HepG2 (cell line): ENCODE data around the gene EFCAB8. TPM values are rescaled to one million over a fixed set of nuclear protein-coding genes. Genes with fewer than 3 reads are reported as not detected.
A peak's percentile ranks its signal among the peaks of the same experiment; 100 is the strongest.

ENCODE experiments used
- ATAC-seq: fragments of 200-7000 bp; cut with Tn5 transposase; 3 replicates; pipeline ENCODE4 v1.9.1; 2020; ENCODE audit warnings: mild to moderate bottlenecking, moderate library complexity
- BruUV-seq: library from RNA; stranded (reverse); fragments of 400-500 nt; replicated peaks from 2 replicates; lab custom pipeline; 2021; lab: Mats Ljungman, UMichigan
- CTCF ChIA-PET: fragments of 300-600 bp; formaldehyde crosslinking; extraction: SDS; loops from one replicate; lab custom pipeline; 2021; ENCODE audit warnings: low total read pairs, inconsistent platforms, low intra/inter-chr PET ratio; lab: Yijun Ruan, JAX
- POLR2A ChIA-PET: fragments of 350-600 bp; sonication (Branson Sonifier 250); formaldehyde crosslinking; loops from one replicate; lab custom pipeline; 2020; ENCODE audit warnings: antibody characterized with exemption, inconsistent platforms; lab: Yijun Ruan, JAX
- DNase-seq: peaks from one replicate; pipeline ENCODE4 v3.0.0-alpha.2; 2015; ENCODE audit warnings: low spot score
- FAIRE-seq: peaks from 3 replicates; lab custom pipeline; 2011; peaks lifted over from hg19 to GRCh38; lab: Jason Lieb, UNC
- H2AFZ ChIP-seq: one replicate; pipeline ENCODE4 v1.6.1; 2011; ENCODE audit warnings: low read length, inconsistent platforms
- H3K27ac ChIP-seq: fragments of 300-600 bp; 3 replicates; pipeline ENCODE4 v1.8.0; 2011; ENCODE audit warnings: mixed run types, mild to moderate bottlenecking, mixed read lengths, low read length, inconsistent platforms; ENCODE audit not compliant: insufficient read depth; ENCODE audit errors: extremely low read length
- H3K27me3 ChIP-seq, 2 experiments: fragments of 200-600 bp in 1 of 2; 2 replicates in 1 of 2; 3 replicates in 1 of 2; pipeline versions ENCODE4 v1.6.0 to v1.8.0; 2011; ENCODE audit warnings: low read length in 2 of 2, mild to moderate bottlenecking in 2 of 2, moderate library complexity in 2 of 2, inconsistent platforms in 1 of 2; ENCODE audit not compliant: insufficient read depth in 2 of 2, control insufficient read depth in 1 of 2
- H3K36me3 ChIP-seq, 2 experiments: fragments of 200-600 bp in 1 of 2; replicated peaks in 1 of 2; 2 replicates in 1 of 2; 3 replicates in 1 of 2; pipeline versions ENCODE4 v1.5.1 to v1.8.0; 2011; ENCODE audit warnings: low read length in 2 of 2, inconsistent platforms in 1 of 2; ENCODE audit not compliant: insufficient read depth in 2 of 2, control insufficient read depth in 1 of 2
- H3K4me1 ChIP-seq: 2 replicates; pipeline ENCODE4 v1.5.1; 2012; ENCODE audit warnings: low read length, inconsistent platforms; ENCODE audit not compliant: insufficient read depth
- H3K4me2 ChIP-seq: 2 replicates; pipeline ENCODE4 v1.6.0; 2011; ENCODE audit warnings: low read depth, low read length, inconsistent platforms
- H3K4me3 ChIP-seq, 3 experiments: fragments of 200-600 bp in 1 of 3; sonication (generic), shearing (Covaris generic) in 1 of 3; replicated peaks in 1 of 3; 2 replicates each; pipeline ENCODE4 v1.5.1; 2011 to 2016; ENCODE audit warnings: low read length in 3 of 3, inconsistent platforms in 2 of 3, low read depth in 2 of 3, mild to moderate bottlenecking in 2 of 3, control low read depth in 1 of 3, mixed read lengths in 1 of 3; ENCODE audit not compliant: insufficient read depth in 1 of 3
- H3K79me2 ChIP-seq: one replicate; pipeline ENCODE4 v1.6.1; 2011; ENCODE audit warnings: low read length, inconsistent platforms; ENCODE audit not compliant: insufficient read depth
- H3K9ac ChIP-seq: 2 replicates; pipeline ENCODE4 v1.6.0; 2011; ENCODE audit warnings: mild to moderate bottlenecking, low read depth, low read length, inconsistent platforms; ENCODE audit not compliant: insufficient read depth
- H3K9me3 ChIP-seq: 2 replicates; pipeline ENCODE4 v1.5.1; 2012; ENCODE audit warnings: mild to moderate bottlenecking, low read length
- H4K20me1 ChIP-seq: 2 replicates; pipeline ENCODE4 v1.6.0; 2011; ENCODE audit warnings: inconsistent platforms, mild to moderate bottlenecking, low read length, moderate library complexity; ENCODE audit not compliant: insufficient read depth
- KDM1A ChIP-seq: IDR thresholded peaks from 2 replicates; pipeline ENCODE4 v1.6.1; 2016; ENCODE audit warnings: missing compliant biosample characterization
- KLF11 ChIP-seq: IDR thresholded peaks from 2 replicates; pipeline ENCODE4 v1.6.1; 2016; ENCODE audit warnings: missing compliant biosample characterization
- MAF1 ChIP-seq: sonication (generic); formaldehyde crosslinking; IDR thresholded peaks from 2 replicates; pipeline ENCODE4 v1.5.0; 2020; ENCODE audit warnings: missing genetic modification reagents, borderline replicate concordance
- RCOR2 ChIP-seq: IDR thresholded peaks from 2 replicates; pipeline ENCODE4 v1.6.1; 2016; ENCODE audit warnings: missing biosample characterization, missing genetic modification reagents
- SOX5 ChIP-seq: IDR thresholded peaks from 2 replicates; pipeline ENCODE4 v1.6.1; 2016; ENCODE audit warnings: borderline replicate concordance
- ZC3H13 ChIP-seq: sonication (generic); formaldehyde crosslinking; IDR thresholded peaks from 2 replicates; pipeline ENCODE4 v1.8.1; 2023; ENCODE audit warnings: mild to moderate bottlenecking, missing genetic modification reagents, moderate library complexity
- ZNF292 ChIP-seq: sonication (generic); formaldehyde crosslinking; IDR thresholded peaks from 2 replicates; pipeline ENCODE4 v1.8.1; 2022; ENCODE audit warnings: mild to moderate bottlenecking, low read depth, missing genetic modification reagents, borderline replicate concordance
- WGBS: methylation state at CpG from one replicate; pipeline ENCODE4 v1.1.6; 2017; ENCODE audit warnings: low lambda C conversion rate; 5-methylcytosine and 5-hydroxymethylcytosine counted together
- in situ Hi-C: cut with HindIII; loops from 2 replicates; pipeline ENCODE4 v1.10.0; 2017; ENCODE audit warnings: low pct_unique_long_range_greater_than_20kb; ENCODE audit not compliant: extremely low pct_ligation_motif_present
- intact Hi-C: fragments of 100-400 bp; cut with micrococcal nuclease; formaldehyde crosslinking; loops from one replicate; pipeline ENCODE4 v1.10.0; 2022; ENCODE audit not compliant: unreplicated experiment
- polyA plus RNA-seq, 8 experiments: library from polyadenylated mRNA; depleted of rRNA in 3 of 8; stranded (reverse) in 7 of 8; unstranded in 1 of 8; fragments of >200 nt; fragmentation: Illumina TruSeq in 4 of 8; extraction: Trizol in 4 of 8; gene quantifications; 2 replicates each; pipeline versions ENCODE4 v1.2.1 to v1.2.3, GENCODE V29; 2011 to 2016; ENCODE audit warnings: low read depth in 4 of 8, missing spikeins in 1 of 8, mixed read lengths in 1 of 8; ENCODE audit not compliant: insufficient read depth in 1 of 8
- total RNA-seq, 5 experiments: library from RNA; depleted of rRNA; stranded (reverse); fragments of >200 nt; fragmentation: Illumina TruSeq; extraction: Trizol; gene quantifications; 2 replicates each; pipeline ENCODE4 v1.2.3, GENCODE V29; 2016; ENCODE audit warnings: low read depth in 1 of 5
- TF ChIP-seq, protein P1 (sequence below): sonication (generic); formaldehyde crosslinking; IDR thresholded peaks from 2 replicates; pipeline ENCODE4 v1.4.0; 2020; ENCODE audit warnings: low read depth, missing genetic modification reagents

EFCAB8 gene
- total and polyA plus RNA-seq, 2 of the 13 experiments (the other 11 are each of a cell fraction or from before 2014, with no cell fraction given): 0.15 to 0.22 TPM

DNA sequence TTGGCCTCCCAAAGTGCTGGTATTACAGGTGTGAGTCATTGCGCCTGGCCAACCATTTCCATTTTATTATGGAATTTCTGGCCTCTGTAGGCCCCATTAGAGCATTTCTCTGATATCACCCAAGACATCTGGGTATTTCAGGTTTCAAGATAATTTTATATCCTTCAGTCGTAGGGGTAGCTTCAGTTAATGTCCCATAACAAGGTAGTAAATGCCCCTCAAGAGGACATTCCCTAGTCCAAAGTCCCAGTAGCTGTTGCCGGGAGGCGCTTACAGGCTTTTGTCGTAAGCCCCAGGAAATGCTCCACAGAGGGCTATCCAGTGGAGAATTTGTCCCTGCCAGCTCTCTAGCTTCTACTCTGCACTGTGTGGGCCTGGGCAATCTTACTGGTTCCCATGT lies 24.4 kb downstream of the EFCAB8 start:
- Histone ChIP-seq H3K4me3 (no peak overlapping the region), H3K4me2 (no peak overlapping the region), H3K9ac (no peak overlapping the region), H3K9me3 (no peaks in the 10 kb centered on the region), H3K4me1 (peaks cover 10% of the 10 kb centered on the region), H3K27ac (no peak overlapping the region), H3K79me2 (no peaks in the 10 kb centered on the region), H4K20me1 (no peaks in the 10 kb centered on the region), H2AFZ (no peak overlapping the region), H3K27me3 (peaks cover 2 to 3% of the 10 kb centered on the region in 2 experiments; a peak in 1 of 5 replicates), H3K36me3 (no peaks in the 10 kb centered on the region)
- CTCF ChIA-PET: no interaction called here
- intact Hi-C loops: no loop called here
- no peak for DNase-seq
- TF ChIP-seq KDM1A (CRISPR knock-in tag): no peak
- TF ChIP-seq, protein P1, sequence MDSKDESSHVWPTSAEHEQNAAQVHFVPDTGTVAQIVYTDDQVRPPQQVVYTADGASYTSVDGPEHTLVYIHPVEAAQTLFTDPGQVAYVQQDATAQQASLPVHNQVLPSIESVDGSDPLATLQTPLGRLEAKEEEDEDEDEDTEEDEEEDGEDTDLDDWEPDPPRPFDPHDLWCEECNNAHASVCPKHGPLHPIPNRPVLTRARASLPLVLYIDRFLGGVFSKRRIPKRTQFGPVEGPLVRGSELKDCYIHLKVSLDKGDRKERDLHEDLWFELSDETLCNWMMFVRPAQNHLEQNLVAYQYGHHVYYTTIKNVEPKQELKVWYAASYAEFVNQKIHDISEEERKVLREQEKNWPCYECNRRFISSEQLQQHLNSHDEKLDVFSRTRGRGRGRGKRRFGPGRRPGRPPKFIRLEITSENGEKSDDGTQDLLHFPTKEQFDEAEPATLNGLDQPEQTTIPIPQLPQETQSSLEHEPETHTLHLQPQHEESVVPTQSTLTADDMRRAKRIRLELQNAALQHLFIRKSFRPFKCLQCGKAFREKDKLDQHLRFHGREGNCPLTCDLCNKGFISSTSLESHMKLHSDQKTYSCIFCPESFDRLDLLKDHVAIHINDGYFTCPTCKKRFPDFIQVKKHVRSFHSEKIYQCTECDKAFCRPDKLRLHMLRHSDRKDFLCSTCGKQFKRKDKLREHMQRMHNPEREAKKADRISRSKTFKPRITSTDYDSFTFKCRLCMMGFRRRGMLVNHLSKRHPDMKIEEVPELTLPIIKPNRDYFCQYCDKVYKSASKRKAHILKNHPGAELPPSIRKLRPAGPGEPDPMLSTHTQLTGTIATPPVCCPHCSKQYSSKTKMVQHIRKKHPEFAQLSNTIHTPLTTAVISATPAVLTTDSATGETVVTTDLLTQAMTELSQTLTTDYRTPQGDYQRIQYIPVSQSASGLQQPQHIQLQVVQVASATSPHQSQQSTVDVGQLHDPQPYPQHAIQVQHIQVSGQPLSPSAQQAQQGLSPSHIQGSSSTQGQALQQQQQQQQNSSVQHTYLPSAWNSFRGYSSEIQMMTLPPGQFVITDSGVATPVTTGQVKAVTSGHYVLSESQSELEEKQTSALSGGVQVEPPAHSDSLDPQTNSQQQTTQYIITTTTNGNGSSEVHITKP (CRISPR knock-in tag): no peak
- TF ChIP-seq MAF1: no peak
- TF ChIP-seq RCOR2 (CRISPR knock-in tag): no peak
- TF ChIP-seq ZNF292 (CRISPR knock-in tag): no peak
- no peak for TF ChIP-seq ZC3H13 (CRISPR knock-in tag)
- no peak for TF ChIP-seq KLF11 (CRISPR knock-in tag)
- TF ChIP-seq SOX5 (CRISPR knock-in tag): no peak
- in situ Hi-C loops: no loop called here
- FAIRE-seq: peak; percentile 60
- BruUV-seq: no TSS peak
- WGBS: 27% methylated on average over 5 of the region's 5 CpGs
- peak; percentile 41; the same call in 2 of the 3 replicates for ATAC-seq
- POLR2A ChIA-PET: no interaction called here
